GM10847 (cell line): ENCODE measurements around the gene B4GALT5.

Experiments used
- POLR2A ChIP-seq: IDR thresholded peaks from 2 replicates; pipeline ENCODE4 v1.6.1; 2011; ENCODE audit not compliant: insufficient read length; ENCODE audit errors: extremely low read depth

The B4GALT5 gene

DNA sequence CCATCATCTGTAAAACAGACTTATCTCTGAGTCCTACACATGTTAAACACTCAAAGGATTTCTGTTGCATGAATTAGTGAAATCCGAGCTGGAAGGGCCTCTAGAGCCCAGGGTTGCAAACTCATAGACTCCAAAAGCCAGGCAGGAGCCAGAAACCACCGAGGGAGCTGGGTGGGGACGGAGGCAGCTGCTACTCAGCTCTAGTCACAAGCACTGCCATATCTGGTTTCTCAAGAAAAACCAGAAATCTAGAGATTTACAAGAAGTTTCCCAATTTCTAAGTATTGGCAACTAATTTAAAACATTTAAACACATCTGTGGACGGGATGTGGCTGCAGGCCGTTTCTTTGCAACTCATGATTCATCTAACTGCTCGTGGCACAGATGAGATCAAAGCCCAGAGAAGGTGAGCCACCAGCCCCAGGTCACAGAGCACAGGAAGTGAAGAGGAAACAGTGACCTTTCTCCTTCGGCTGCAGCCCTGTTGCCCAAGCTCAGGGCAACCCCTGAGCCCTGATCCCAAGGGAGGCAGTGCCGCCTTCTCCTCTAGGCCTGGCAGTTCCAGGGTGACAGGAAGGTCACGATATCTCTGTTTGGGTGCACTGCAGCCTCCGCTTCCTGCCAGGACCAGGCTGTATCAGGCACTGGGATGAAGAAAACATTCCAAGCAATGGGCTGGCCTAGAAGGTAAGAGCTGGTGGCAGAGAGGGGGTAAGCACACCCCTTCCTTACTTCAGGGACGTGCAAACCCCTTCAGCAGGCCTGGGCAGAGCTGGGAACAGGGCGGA is 119.3 kb downstream of the B4GALT5 start:
- TF ChIP-seq POLR2A, result no peak

DNA sequence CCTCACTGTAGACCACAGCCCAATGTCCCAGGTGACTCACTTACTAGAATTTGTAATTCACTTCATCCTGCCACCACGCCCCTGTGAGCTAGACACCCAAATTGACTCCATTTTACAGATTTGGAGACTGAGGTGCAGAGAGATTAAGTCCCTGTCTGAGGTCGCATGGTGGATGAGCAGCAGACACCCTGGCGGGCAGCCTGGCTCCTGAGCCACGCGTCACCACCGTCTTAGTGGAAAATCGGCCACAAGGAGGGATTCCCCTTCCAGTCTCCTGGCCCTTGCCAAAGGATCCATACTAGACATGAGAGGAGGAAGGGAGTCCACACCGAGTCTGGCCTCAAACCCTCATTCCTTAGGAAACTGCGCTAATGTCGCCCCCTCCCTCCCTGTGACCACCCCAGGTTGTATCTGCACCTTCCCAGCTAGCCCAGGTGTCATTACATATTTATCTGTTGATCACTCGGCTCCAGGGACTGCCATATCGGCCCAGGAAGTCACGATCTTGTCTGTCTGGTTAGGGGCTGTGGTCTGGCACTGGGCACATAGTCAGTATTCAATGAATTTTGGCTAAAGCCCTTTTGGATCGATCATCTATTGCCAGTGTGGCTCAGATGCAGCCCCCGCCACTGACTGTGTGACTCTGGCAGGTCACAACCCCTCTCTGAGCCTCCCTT is 120.1 kb downstream of the B4GALT5 start:
- TF ChIP-seq POLR2A, result no peak

DNA sequence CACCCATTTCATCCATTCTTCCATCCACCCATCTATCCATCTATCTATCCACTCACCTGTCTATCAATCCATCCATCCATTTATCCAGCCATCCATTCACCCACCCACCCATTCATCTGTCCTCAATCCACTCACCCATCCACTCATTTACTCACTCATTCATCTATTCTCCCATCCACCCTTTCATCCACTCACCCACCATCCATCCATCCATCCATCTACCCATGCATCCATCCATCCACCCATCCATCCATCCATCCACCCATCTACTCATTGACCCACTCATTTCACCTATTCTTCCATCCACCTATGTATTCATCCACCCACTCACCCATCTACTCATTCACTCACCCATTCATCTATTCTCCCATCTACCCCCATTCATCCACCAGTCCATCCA is 121.6 kb downstream of the B4GALT5 start:
- TF ChIP-seq POLR2A, result no peak

DNA sequence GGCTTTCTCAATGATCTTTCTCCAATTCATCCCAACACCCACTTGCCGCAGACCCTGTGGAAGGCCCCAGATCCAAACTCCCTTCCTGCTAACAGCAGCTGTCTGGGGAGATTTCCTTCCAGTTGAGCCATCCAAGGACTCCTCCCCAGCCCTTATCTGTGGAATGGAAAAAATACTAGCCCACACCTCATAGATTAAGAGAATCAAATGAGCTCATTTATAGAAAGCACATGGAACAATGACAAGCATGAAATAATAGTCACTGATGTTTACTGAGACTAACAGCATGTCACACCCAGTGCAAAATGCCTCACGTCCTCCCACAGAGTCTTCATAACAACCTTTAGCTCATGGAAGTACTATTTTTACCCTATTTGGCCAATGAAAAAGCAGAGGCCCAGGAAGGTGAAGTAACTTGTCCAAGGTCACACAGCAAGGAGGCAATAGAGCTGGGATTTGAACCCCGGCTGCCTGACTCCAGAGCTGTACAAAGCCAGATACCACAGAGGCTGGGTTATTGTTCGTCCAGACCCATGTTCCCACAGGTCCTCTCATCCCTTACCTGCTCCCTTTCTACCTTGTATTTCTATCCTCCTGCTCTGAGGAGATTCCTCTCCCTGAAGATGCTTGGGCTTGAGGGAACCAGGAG is 122.3 kb downstream of the B4GALT5 start:
- TF ChIP-seq POLR2A, result no peak

DNA sequence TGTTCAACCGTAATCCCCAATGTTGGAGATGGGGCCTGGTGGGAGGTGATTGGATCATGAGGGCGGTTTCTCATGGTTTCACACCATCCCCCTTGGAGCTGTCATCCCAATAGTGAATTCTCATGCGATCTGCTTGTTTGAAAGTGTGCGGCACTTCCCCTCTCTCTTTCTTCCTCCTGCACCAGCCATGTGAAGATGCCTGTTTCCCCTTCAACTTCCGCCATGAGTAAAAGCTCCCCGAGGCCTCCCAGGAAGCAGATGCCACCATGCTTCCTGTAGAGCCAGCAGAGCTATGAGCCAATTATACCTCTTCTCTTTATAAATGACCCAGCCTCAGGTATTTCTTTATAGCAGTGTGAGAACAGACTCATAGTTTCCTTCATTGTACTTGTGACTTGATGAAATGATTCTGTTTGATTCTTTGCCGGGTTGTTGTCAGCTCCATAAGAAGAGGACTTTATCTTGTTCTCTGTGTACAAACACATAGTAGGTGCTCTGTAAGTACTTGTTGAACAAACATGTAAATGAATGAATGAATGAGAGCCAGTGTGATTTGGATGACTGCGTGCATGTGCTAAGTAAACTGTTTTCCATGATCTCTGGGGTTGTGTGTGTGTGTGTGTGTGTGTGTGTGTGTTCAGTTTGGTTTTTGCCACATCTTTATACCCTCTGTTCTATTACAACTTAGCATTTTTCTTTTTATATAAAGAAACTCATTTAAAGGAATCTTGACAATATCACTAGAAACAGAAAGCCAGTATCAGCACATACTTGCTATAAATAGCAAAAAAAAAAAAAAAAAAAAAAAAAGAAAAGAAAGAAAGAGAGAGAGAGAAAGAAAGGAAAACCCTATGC is 123.3 kb downstream of the B4GALT5 start:
- TF ChIP-seq POLR2A, result no peak

DNA sequence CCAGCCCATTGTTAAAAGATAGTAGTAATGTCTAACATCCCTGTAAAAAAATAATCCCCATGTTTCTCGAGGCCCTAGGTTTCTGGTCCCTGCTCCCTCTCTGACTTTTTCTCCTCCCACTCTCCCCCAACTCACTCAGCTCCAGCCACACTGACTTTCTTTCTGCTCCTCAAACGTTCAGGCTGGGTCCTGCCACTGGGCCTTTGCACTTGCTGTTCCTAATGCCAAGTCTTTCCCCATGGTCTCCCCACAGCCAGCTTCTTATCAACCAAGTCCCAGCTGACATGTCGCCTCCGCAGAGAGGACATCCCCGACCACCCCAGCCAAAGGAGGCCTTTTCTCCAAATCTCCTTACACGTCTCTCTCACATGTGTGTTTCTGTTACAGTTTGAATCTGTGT is 123.9 kb downstream of the B4GALT5 start:
- TF ChIP-seq POLR2A, result no peak

DNA sequence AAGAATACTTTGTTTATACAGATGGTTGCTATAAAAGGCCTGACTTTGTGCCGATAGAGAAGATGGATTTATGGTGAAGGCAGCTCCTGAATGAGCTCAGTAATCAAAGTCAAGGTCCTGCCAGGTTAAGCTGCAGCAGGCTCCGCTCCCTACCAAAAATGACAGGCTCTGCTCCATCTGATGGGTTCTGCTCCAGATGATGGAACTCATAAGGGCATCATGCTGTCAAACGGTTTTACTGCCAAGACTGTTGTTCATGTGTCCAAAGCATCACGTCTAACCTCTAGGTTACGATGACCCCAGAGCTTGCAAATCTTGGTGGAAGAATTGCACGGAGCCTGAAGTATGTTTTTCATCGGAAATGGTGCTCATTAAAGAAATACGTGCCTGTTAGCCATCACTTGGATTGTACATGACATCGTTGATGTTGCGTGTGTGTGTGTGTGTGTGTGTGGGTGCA is 126.5 kb downstream of the B4GALT5 start:
- TF ChIP-seq POLR2A, result no peak

DNA sequence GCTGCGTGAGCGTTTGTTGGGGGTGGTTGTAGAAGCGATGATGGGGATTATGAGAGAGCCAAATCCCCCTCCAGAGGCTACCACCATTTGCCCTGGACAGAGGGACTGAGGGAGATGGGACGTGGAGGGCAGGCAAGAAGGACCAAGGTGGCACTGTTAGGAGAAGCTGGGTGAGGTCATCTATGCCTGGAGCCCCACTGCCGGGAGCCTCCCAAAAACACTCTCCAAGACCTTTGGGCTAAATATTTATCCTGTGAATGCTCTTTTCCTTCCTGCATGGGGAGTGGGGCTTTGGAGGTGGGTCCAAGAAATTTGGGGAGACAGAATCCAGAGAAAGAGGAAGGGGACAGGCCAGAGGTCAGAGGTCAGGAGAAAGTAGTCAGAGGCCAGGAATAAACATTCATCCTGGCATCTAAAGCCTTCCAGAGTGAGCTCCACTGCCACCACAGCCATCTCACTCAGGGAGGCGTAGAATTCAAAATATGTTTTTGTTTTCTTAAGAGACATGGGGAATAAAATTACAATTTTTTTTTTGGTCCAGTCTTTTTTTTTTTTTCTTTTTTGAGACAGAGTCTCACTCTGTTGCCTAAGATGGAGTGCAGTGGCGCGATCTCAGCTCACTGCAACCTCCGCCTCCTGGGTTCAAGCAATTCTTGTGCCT is 128.0 kb downstream of the B4GALT5 start:
- no peak for TF ChIP-seq POLR2A

DNA sequence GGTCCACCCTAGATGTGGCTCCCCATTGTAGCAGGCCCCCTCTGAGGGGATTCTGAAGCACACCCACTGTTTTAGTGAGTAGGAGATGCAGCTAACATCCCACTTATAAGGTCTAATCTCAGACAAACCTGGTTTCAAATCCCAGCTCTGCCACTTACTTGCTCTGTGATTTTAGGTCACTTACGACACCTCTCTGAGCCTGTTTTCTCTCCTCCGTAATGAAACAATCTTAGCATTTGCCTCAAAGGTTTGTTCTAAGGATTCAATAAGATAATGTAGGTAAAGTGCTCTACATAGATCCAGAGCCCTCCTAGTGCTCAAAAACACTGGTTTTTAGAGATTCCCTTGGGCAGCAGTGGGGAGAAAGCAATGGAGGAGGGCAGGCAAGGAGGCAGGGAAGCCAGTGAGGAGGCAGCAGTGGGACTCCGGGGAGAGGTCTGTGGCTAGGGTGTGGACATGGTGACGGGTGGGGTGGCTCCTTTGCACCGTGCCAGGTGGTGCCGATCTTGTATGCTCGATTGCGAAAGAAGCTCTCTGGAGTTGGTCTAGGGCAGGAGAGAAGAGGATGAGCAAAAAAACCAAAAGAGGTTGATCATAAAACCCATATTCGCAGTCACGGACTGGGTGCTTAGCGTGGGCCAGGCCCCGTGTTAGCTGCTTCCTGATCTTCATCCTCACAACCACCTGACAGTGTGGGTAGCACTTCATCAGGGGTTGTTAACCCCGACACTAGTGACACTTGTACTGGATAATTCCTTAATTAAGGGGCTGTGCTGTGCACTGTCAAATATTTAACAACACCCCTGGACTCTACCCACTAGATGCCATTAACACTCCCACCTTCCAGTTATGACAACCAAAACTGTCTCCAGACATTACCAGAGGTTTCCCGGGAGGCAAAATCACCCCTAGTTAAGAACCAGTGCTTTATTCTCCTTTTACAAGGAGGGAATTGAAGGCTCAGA is 129.0 kb downstream of the B4GALT5 start:
- TF ChIP-seq POLR2A, result no peak

DNA sequence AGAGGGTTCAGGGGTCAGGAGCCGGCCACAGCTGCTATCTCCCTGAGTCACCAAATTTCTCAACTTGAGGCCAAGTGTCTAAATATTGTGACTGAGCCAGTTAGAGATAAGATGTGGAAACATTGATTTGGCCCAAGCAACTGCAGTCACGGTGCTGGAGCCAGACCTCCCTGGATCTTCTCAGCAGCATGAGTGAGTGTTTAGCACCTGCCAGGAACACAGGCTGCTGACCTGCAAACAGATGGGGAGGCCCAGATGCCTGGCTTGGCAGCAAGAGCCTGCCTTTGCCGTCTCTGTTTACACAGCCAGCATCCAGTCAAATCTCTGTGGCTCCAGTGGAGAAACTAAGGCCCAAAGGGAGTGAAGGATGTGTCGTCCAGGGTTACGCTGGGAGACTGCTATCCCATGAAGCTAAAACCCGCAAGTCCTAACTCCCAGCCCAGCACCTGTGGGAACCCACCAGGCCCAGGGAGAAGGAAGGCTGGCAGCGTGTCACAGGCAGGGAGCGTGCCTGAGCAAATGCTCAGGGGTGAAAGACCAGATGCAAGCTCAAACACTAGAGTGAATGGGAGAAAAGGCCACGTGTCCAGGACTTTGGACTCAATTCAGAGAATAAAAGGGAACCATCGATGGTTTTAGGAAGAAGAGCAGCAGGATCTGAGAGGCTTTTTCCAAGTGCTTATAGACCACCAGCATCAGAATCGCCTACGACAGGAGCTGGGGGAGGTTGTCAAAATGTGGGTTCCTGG is 129.8 kb downstream of the B4GALT5 start:
- no peak for TF ChIP-seq POLR2A

DNA sequence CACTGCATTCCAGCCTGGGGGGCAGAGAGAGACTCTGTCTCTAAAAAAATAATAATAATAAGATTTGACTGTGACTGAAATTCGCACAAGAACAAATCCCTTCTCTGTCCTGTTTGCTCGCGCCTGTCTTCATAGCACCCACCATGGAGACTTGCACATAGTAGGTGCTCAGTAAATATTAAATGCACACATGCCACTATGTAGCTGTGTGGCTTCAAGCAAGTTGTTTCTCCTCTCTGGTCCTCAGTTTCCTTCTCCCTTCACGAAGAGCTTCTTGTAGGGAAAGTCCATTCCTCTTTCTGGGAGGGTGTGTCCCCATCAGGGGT is 130.4 kb downstream of the B4GALT5 start:
- no peak for TF ChIP-seq POLR2A
